WTC11 (cell line): ENCODE results near the gene ST8SIA3.

Experiments used
- ATF6 ChIP-seq: sonication (generic); formaldehyde crosslinking; IDR thresholded peaks from 2 replicates; pipeline ENCODE4 v1.8.1; 2023; ENCODE audit warnings: mild to moderate bottlenecking, missing genetic modification reagents
- CTCF ChIP-seq: fragments of 200-600 bp; IDR thresholded peaks from 2 replicates; pipeline ENCODE4 v1.8.0; 2022; ENCODE audit warnings: antibody characterized with exemption
- ZNF532 ChIP-seq: fragments of 250-450 bp; sonication (Bioruptor Pico); IDR thresholded peaks from 2 replicates; pipeline ENCODE4 v1.9.0; 2021; ENCODE audit warnings: mild to moderate bottlenecking, borderline replicate concordance

GRCh38 chr18:57353137-57353939 is 981 bp downstream of the ST8SIA3 start:
- TF ChIP-seq ATF6: no peak
- no peak for TF ChIP-seq ZNF532 (CRISPR knock-in tag)
- TF ChIP-seq CTCF: no peak
